ENCODE results near the gene KCNQ1.

Gene KCNQ1

GRCh38 chr11:2582351-2582945 is 137.6 kb downstream of the KCNQ1 start:
- no peak for DNase-seq

GRCh38 chr11:2582946-2583604 is 138.3 kb downstream of the KCNQ1 start:
- no peak for DNase-seq

- DNase-seq: no peak
Measured at GRCh38 chr11:2583605-2583958, 138.8 kb downstream of the KCNQ1 start.

GRCh38 chr11:2584434-2584811 is 139.6 kb downstream of the KCNQ1 start:
- no peak for DNase-seq

GRCh38 chr11:2584812-2585565 is 140.2 kb downstream of the KCNQ1 start:
- no peak for DNase-seq

GRCh38 chr11:2585566-2586086 is 140.8 kb downstream of the KCNQ1 start:
- no peak for DNase-seq

- DNase-seq: no peak
Measured at GRCh38 chr11:2586087-2586792, 141.4 kb downstream of the KCNQ1 start.

GRCh38 chr11:2586793-2587131 is 142.0 kb downstream of the KCNQ1 start:
- no peak for DNase-seq

GRCh38 chr11:2587132-2587930 is 142.5 kb downstream of the KCNQ1 start:
- no peak for DNase-seq

GRCh38 chr11:2587976-2588748 is 143.4 kb downstream of the KCNQ1 start:
- no peak for DNase-seq

- no peak for DNase-seq
Measured at GRCh38 chr11:2588809-2589537, 144.2 kb downstream of the KCNQ1 start.

- no peak for DNase-seq
Measured at GRCh38 chr11:2589538-2589934, 144.7 kb downstream of the KCNQ1 start.

GRCh38 chr11:2590131-2590964 is 145.5 kb downstream of the KCNQ1 start:
- DNase-seq: no peak

GRCh38 chr11:2590965-2591754 is 146.4 kb downstream of the KCNQ1 start:
- no peak for DNase-seq

- DNase-seq: no peak
Measured at GRCh38 chr11:2591805-2592204, 147.0 kb downstream of the KCNQ1 start.

- DNase-seq: no peak
Measured at GRCh38 chr11:2592559-2593392, 148.0 kb downstream of the KCNQ1 start.

- DNase-seq: no peak
Measured at GRCh38 chr11:2593393-2593950, 148.7 kb downstream of the KCNQ1 start.

GRCh38 chr11:2594267-2594666 is 149.5 kb downstream of the KCNQ1 start:
- DNase-seq: no peak
